Spleen (tissue), 7 donors: ENCODE data around the gene GALNT17.

Experiments
- CTCF ChIP-seq, 11 experiments: fragments of 200-600 bp in 7 of 11; fragments of 450-650 bp in 4 of 11; sonication (generic) in 4 of 11; IDR thresholded peaks in 8 of 11; conservative IDR thresholded peaks in 3 of 11; 1 replicate in 7 of 11; 2 replicates in 4 of 11; pipeline versions ENCODE4 v1.4.0 to v1.8.0; 2016 to 2021; ENCODE audit warnings: antibody characterized with exemption in 11 of 11, inconsistent platforms in 4 of 11, mild to moderate bottlenecking in 1 of 11
- POLR2A ChIP-seq, 3 donors: fragments of 450-650 bp; IDR thresholded peaks; one replicate each; pipeline ENCODE4 v1.5.1; 2017; ENCODE audit warnings: antibody characterized with exemption in 3 of 3, mild to moderate bottlenecking in 1 of 3
- donor health status: DM: no; HTN: no; CAD: no; lungs with moderate emphysema.
- donor health status: DM: no; HTN: no; CAD: no.
- donor health status: DM: no; HTN: no; CAD: no.

- TF ChIP-seq CTCF (IDR thresholded peaks at IDR 0.05 in 8 of 11, conservative IDR thresholded peaks at IDR 0.05 in 3 of 11), result no peak
- TF ChIP-seq POLR2A (IDR thresholded peaks at IDR 0.05), result no peak
Observed at GRCh38 chr7:71498381-71498780, 366.4 kb downstream of the GALNT17 start.
